GM19240 (cell line): ENCODE measurements around the gene CLIC4.
"Not testable (repeated sequence)": the region's sequence is repeated elsewhere in the genome, so short reads cannot be mapped to it uniquely, and the experiment has no call there.

Source experiments
- DNase-seq: peaks from one replicate; pipeline ENCODE4 v3.0.0; 2011; ENCODE audit warnings: low spot score; ENCODE audit not compliant: insufficient read length

CLIC4 gene

GRCh38 chr1:24745711-24746413 is 615 bp downstream of the CLIC4 start:
- DNase-seq: no peak

DNA sequence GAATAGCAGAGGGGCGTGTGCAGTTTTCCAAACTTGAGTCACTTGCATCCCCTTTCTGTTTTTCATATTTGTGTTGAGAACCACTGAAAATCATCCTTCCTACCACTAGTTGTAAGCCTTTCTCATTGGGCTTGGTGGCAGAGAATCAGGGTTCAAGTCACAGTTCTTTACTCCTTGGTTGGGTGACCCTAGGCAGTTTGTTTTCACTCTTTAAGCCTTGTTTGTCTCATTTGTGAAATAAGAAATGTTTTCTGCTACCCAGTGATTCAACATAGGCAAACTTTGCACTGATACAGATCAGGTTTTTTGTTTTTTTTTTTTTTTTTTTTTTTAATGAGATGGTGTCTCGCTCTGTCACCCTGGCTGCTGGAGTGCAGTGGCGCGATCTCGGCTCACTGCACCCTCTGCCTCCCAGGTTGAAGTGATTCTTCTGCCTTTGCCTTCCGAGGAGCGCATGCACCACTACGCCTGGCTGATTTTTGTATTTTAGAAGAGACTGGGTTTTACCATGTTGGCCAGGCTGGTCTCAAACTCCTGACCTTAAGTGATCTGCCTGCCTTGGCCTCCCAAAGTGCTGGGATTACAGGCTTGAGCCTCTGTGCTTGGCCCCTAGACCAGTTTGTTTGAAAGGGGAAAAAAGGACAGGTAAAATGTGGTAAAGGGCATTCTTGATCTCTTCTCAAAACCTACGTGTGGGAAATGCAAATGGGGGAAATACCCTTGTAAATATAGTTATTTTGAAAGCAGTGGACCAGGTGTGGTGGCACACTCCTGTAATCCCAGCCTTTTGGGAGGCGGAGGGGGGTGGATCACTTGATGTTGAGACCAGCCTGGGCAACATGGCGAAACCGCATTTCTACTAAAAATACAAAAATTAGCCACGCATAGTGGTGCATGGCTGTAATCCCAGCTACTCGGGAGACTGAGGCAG is 3.2 kb downstream of the CLIC4 start:
- DNase-seq: no peak

GRCh38 chr1:24749252-24749651 is 4.0 kb downstream of the CLIC4 start:
- no peak for DNase-seq

GRCh38 chr1:24749886-24750285 is 4.6 kb downstream of the CLIC4 start:
- no peak for DNase-seq

DNA sequence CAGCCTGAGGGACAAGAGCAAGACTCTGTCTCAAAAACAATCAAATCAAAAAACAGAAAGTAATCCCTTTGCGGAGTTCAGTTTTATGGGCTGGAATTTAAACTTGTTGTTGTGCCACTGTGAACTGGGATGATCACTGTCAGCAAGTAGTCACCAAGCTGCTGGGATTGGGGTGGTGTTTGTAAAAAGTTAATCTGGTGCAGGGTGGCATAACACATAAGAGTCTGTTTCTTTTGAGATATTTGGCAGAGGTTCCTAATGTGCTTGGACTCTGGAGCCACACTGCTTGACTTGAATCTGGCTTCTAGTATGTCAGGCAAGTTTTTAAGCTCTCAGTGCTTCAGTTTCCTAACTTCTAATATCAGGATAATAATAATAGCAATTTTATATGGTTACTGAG is 6.6 kb downstream of the CLIC4 start:
- DNase-seq: no peak

- no peak for DNase-seq
These were observed 7.1 kb downstream of the CLIC4 start for GRCh38 chr1:24752305-24752704.

- DNase-seq: no peak
These were observed 9.0 kb downstream of the CLIC4 start for GRCh38 chr1:24754229-24754628.

- DNase-seq: not testable (repeated sequence)
These were observed 10.1 kb downstream of the CLIC4 start for GRCh38 chr1:24755323-24755722.

DNA sequence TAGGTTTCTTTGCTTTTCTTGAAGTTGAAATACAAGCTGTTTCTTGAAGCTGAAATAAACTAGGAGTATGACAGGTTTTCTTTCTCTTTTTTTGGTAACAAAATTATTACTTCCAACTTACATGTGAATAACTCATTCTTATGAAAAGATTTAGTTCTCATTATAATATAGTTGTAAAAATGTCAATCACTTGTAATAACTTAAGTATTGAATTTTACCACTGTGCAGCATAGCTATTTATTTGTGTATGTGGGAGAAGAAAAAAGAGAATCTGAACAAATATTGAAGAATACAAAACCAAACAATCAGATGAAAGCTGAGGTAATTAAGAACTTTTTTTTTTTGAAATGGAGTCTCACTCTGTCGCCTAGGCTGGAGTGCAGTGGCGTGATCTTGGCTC is 11.1 kb downstream of the CLIC4 start:
- DNase-seq: no peak

- no peak for DNase-seq
These were observed 14.2 kb downstream of the CLIC4 start for GRCh38 chr1:24759492-24759891.

DNA sequence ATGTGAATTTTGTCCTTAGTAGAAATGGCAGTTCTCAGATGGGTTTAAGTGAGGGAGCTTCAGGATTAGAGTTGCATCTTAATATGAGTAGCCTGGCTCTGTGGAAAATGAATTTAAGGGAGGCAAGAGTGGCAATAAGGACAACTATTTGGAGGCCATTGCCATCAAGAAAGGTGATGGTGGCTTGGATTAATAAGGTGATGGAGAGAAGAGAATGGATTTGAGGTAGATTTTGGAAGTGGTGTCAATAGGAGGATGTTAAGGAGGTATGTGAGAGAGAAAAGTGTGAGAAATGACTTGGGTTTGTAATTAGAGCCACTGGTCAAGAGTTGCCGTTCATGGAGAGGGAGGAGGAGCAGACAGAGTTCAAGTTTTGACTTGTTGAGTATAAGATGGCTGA is 16.3 kb downstream of the CLIC4 start:
- no peak for DNase-seq

DNA sequence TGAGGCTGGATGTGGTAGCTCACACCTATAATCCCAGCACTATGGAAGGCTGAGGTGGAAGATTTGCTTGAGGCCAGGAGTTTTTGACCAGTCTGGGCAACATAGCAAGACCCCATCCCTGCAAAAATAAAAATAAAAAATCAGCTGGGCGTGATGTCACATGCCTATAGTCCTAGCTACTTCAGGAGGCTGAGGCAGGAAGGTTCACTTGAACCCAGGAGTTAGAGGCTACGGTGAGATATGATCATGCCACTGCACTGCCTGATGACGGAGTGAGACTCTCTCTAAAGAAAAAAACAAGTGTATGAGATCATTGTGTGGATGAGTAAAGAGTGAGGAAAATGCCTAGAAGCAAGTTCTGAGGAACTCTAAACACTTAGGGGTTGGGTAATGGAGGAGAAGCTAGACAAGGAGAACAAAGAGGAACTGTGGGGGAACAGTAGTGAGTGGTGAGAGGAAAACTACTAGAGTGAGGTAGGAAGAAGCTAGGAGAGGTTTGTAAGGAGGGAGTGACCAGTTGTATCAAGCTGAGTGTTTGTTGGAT is 17.0 kb downstream of the CLIC4 start:
- no peak for DNase-seq

DNA sequence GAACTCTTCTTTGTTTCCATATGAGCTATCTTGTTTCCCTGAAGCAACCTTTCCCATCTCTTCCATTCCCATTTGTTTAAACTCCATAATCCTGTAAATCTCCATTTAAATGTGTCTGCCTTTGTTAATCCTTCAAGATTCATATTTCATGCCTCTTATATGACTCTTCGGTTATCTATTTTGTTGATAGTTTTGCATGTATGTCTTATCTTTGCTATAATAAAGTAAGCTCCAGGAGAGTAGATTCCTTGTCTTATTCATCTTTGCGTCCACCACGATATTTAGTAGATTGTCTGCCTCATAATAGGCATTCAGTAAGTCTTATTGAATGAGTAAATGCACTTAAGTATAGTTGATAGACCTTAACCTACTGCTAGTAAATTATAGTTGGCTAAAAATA is 18.4 kb downstream of the CLIC4 start:
- DNase-seq: no peak

GRCh38 chr1:24764439-24764838 is 19.2 kb downstream of the CLIC4 start:
- DNase-seq: no peak

DNA sequence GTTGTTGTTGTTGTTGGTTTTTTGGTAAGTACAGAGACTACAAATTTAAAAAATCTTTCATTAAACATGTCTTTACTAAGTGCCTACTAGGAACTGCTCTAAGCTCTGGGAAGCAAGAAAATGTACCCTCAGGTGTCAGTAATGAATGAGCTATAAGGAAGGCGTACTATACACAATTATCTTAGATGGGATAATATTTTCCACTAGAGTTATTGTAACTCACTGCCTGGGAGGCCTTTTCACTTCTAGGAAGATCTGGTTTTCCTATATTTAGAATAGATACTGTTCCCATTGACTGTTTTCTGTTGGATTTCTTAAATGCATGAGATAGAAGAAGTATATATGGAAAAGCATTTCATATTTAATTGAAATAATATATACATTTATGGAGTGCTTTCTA is 19.6 kb downstream of the CLIC4 start:
- DNase-seq: no peak

DNA sequence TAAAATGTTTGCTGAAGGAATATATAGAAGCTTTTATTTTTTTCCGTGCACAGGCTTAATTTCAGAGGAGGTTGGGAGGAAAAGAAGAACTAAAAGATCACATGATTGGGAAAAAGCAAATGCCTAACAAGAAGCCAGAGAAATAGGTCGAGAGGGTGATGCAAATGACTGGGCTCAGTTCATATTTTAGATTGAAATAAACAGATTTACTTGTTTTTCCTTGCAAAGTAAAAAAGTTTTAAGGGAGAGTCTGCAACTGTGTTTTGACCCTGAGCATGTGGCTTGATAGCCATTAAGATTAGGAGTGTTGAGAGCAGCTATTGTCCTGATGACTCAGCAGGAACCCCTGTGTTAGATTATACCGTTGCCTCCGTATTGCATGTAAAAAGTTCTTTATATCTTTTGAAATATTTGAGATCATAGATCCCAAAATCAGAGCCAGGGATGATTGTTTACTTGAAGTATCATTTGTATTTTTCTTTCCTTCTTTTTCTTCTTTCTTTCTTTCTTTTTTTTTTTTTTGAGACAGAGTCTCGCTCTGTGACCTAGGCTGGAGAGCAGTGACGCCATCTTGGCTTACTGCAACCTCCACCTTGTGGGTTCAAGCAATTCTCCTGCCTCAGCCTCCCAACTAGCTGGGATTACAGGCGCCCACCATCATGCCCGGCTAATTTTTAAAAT is 20.2 kb downstream of the CLIC4 start:
- no peak for DNase-seq

DNA sequence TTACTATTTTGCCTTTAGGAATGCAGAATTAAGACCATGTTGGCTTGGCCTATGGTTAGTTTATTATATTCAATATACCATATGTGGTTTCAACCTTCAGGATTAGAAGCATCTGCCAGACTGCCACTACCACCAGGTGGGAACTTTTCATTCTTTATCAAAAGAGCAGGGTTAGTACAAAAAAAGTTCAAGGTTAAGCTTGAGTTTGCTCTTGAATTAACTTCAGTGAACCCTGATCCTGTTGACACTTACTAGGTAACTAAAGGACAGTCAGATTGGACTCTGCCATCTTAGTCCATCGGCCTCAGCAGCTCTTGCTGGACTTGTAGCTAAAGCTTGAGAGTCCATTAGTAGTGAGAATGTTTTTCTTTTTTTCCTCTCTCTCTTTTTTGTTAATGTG is 22.1 kb downstream of the CLIC4 start:
- DNase-seq: no peak

DNA sequence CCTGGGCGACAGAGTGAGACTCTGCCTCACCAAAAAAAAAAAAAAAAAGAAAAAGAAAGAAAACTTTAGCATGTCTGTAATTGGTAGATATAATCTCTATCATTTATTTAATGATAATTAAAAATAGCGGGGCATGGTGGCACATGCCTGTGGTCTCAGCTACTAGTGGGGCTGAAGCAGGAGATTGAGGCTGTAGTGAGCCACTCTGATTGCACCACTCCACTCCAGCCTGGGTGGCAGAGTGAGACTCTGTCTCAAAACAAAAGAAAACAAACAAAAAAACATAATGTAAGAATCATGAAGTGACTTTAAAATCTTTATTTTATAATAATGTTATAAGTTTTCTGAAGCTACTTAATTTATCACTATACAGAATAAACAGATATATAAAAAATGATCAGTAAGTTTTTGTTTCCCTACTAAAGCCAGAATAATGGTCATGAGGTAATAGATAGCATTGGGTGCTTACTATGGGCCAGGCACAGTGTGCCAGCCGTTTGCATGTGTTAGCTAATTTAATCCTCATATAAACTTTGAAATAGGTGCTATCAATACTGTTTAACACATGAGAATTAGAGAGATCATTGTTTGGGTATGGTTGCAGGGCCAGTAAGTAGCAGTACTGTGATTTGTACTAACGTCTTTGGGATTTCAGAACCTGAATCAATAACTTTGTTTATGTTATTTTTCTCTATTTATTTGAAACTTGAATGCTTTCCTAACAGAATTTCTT is 23.8 kb downstream of the CLIC4 start:
- no peak for DNase-seq

- no peak for DNase-seq
These were observed 24.7 kb downstream of the CLIC4 start for GRCh38 chr1:24769656-24770651.

GRCh38 chr1:24770881-24771280 is 25.6 kb downstream of the CLIC4 start:
- no peak for DNase-seq
